H1 (cell line): Measurements from ENCODE around the gene NMB. TPM values are rescaled to one million over a fixed set of nuclear protein-coding genes. Genes with fewer than 3 reads are reported as not detected.

Source experiments
- CTCF ChIA-PET: fragments of 300-600 bp; sonication (Branson Sonifier 250); formaldehyde crosslinking; loops from one replicate; lab custom pipeline; 2021; ENCODE audit not compliant: partially characterized antibody; lab: Charles Lee
- POLR2A ChIA-PET: fragments of 300-600 bp; sonication (Branson Sonifier 250); formaldehyde crosslinking; loops from one replicate; lab custom pipeline; 2021; ENCODE audit warnings: inconsistent platforms; ENCODE audit not compliant: partially characterized antibody; lab: Charles Lee
- DNase-seq, 2 experiments: peaks; one replicate each; pipeline versions ENCODE4 v3.0.0 to v3.0.0-alpha.2; 2010 to 2022; ENCODE audit warnings: low spot score in 2 of 2, low read depth in 1 of 2, mixed read lengths in 1 of 2
- FAIRE-seq: peaks from 2 replicates; lab custom pipeline; 2011; peaks lifted over from hg19 to GRCh38; lab: Jason Lieb, UNC
- H2AFZ ChIP-seq: 2 replicates; pipeline ENCODE4 v1.8.1; 2012; ENCODE audit warnings: low read length, inconsistent platforms
- H2AK5ac ChIP-seq: 2 replicates; pipeline ENCODE4 v1.6.1; 2013; ENCODE audit warnings: low read depth, low read length
- H2BK120ac ChIP-seq: replicated peaks from 2 replicates; pipeline ENCODE3; 2013; ENCODE audit warnings: low read depth, low read length, inconsistent platforms
- H2BK12ac ChIP-seq: 2 replicates; pipeline ENCODE4 v1.6.1; 2013; ENCODE audit warnings: low read depth, low read length
- H2BK15ac ChIP-seq: 2 replicates; pipeline ENCODE4 v1.6.1; 2013; ENCODE audit warnings: low read length
- H2BK20ac ChIP-seq: 2 replicates; pipeline ENCODE4 v1.6.1; 2013; ENCODE audit warnings: low read length
- H2BK5ac ChIP-seq: 2 replicates; pipeline ENCODE4 v1.6.1; 2013; ENCODE audit warnings: low read depth, low read length
- H3K14ac ChIP-seq: 2 replicates; pipeline ENCODE4 v1.6.1; 2013; ENCODE audit warnings: inconsistent platforms; ENCODE audit not compliant: insufficient read length
- H3K18ac ChIP-seq: 2 replicates; pipeline ENCODE4 v1.6.1; 2013; ENCODE audit warnings: low read length; ENCODE audit errors: extremely low read depth
- H3K23ac ChIP-seq: 2 replicates; pipeline ENCODE4 v1.6.1; 2013; ENCODE audit warnings: inconsistent platforms; ENCODE audit not compliant: insufficient read length
- H3K23me2 ChIP-seq: 2 replicates; pipeline ENCODE4 v1.6.1; 2013; ENCODE audit warnings: low read depth, low read length
- H3K27ac ChIP-seq: 2 replicates; pipeline ENCODE4 v1.6.1; 2011; ENCODE audit warnings: low read depth, low read length, inconsistent platforms
- H3K27me3 ChIP-seq, 4 experiments: replicated peaks in 1 of 4; 1 replicate in 1 of 4; 2 replicates in 3 of 4; pipeline versions ENCODE4 v1.6.1 to v1.8.1; 2011 to 2013; ENCODE audit warnings: low read length in 3 of 4, mild to moderate bottlenecking in 3 of 4, inconsistent platforms in 2 of 4, mixed read lengths in 2 of 4, moderate library complexity in 1 of 4; ENCODE audit not compliant: control insufficient read depth in 3 of 4, insufficient read depth in 3 of 4; ENCODE audit errors: extremely low read depth in 1 of 4
- H3K36me3 ChIP-seq, 4 experiments: 2 replicates each; pipeline versions ENCODE4 v1.6.1 to v1.8.1; 2011 to 2013; ENCODE audit warnings: mild to moderate bottlenecking in 4 of 4, low read length in 3 of 4, moderate library complexity in 2 of 4, control low read depth in 1 of 4, inconsistent platforms in 1 of 4; ENCODE audit not compliant: insufficient read depth in 4 of 4, control insufficient read depth in 2 of 4
- H3K4ac ChIP-seq: replicated peaks from 2 replicates; pipeline ENCODE3; 2013; ENCODE audit warnings: low read length, low read depth, mixed read lengths, inconsistent platforms; ENCODE audit not compliant: insufficient read length
- H3K4me1 ChIP-seq, 4 experiments: replicated peaks in 1 of 4; 1 replicate in 1 of 4; 2 replicates in 3 of 4; pipeline versions ENCODE4 v1.6.1 to v1.8.1; 2011 to 2013; ENCODE audit warnings: low read length in 3 of 4, inconsistent platforms in 2 of 4, mixed read lengths in 1 of 4; ENCODE audit not compliant: insufficient read depth in 4 of 4, control insufficient read depth in 3 of 4
- H3K4me2 ChIP-seq, 2 experiments: 2 replicates each; pipeline versions ENCODE4 v1.6.1 to v1.8.1; 2011 to 2013; ENCODE audit warnings: low read depth in 2 of 2, low read length in 2 of 2, control low read depth in 1 of 2, inconsistent platforms in 1 of 2, mild to moderate bottlenecking in 1 of 2; ENCODE audit not compliant: insufficient read depth in 1 of 2
- H3K4me3 ChIP-seq, 4 experiments: fragments of 200-600, 300-600 bp in 1 of 4; sonication (generic), shearing (Covaris generic), sonication (Bioruptor Twin) in 1 of 4; 2 replicates each; pipeline versions ENCODE4 v1.5.1 to v1.8.1; 2011 to 2016; ENCODE audit warnings: low read length in 4 of 4, low read depth in 3 of 4, control low read depth in 2 of 4, inconsistent platforms in 2 of 4, mild to moderate bottlenecking in 2 of 4, mixed read lengths in 1 of 4, moderate library complexity in 1 of 4; ENCODE audit not compliant: insufficient read depth in 2 of 4; ENCODE audit errors: extremely low read depth in 1 of 4
- H3K56ac ChIP-seq: replicated peaks from 2 replicates; pipeline ENCODE3; 2013; ENCODE audit warnings: low read depth, mild to moderate bottlenecking, mixed read lengths, low read length, inconsistent platforms; ENCODE audit not compliant: insufficient read length
- H3K79me1 ChIP-seq: 2 replicates; pipeline ENCODE4 v1.6.1; 2013; ENCODE audit warnings: low read depth, low read length, control low read depth
- H3K79me2 ChIP-seq, 2 experiments: 2 replicates each; pipeline versions ENCODE4 v1.6.1 to v1.8.1; 2012 to 2013; ENCODE audit warnings: low read length in 2 of 2, mild to moderate bottlenecking in 2 of 2, inconsistent platforms in 1 of 2; ENCODE audit not compliant: insufficient read depth in 2 of 2, control insufficient read depth in 1 of 2
- H3K9ac ChIP-seq, 4 experiments: replicated peaks in 1 of 4; 1 replicate in 1 of 4; 2 replicates in 3 of 4; pipeline versions ENCODE4 v1.6.1 to v1.8.1; 2011 to 2013; ENCODE audit warnings: low read depth in 3 of 4, low read length in 3 of 4, control low read depth in 2 of 4, mild to moderate bottlenecking in 2 of 4, moderate library complexity in 2 of 4, inconsistent platforms in 1 of 4; ENCODE audit errors: extremely low read depth in 1 of 4
- H3K9me3 ChIP-seq, 2 experiments: 2 replicates each; pipeline versions ENCODE4 v1.6.1 to v1.8.1; 2012 to 2013; ENCODE audit warnings: mild to moderate bottlenecking in 2 of 2, moderate library complexity in 2 of 2, control low read depth in 1 of 2, inconsistent platforms in 1 of 2, low read depth in 1 of 2, low read length in 1 of 2, mixed read lengths in 1 of 2; ENCODE audit not compliant: insufficient read depth in 2 of 2
- H4K20me1 ChIP-seq, 2 experiments: replicated peaks in 1 of 2; 2 replicates each; pipeline versions ENCODE3 to v1.8.1; 2011 to 2013; ENCODE audit warnings: inconsistent platforms in 2 of 2, low read length in 2 of 2, mild to moderate bottlenecking in 1 of 2; ENCODE audit not compliant: insufficient read depth in 2 of 2, control insufficient read depth in 1 of 2
- H4K5ac ChIP-seq: 2 replicates; pipeline ENCODE4 v1.6.1; 2013; ENCODE audit warnings: low read length, low read depth, mixed read lengths, inconsistent platforms; ENCODE audit not compliant: insufficient read length
- H4K8ac ChIP-seq: 2 replicates; pipeline ENCODE4 v1.8.0; 2013; ENCODE audit warnings: mild to moderate bottlenecking, moderate library complexity, low read length, inconsistent platforms; ENCODE audit not compliant: insufficient read depth; ENCODE audit errors: extremely low read depth
- H4K91ac ChIP-seq: replicated peaks from 2 replicates; pipeline ENCODE3; 2013; ENCODE audit warnings: low read length, mixed read lengths, inconsistent platforms; ENCODE audit not compliant: insufficient read length
- CEBPB ChIP-seq: IDR thresholded peaks from 2 replicates; pipeline ENCODE4 v1.6.1; 2012; ENCODE audit warnings: low read depth, low read length
- CREB1 ChIP-seq: IDR thresholded peaks from 2 replicates; pipeline ENCODE4 v1.6.1; 2012; ENCODE audit warnings: inconsistent platforms
- PHF8 ChIP-seq: fragments of 200-600 bp; sonication (generic); conservative IDR thresholded peaks from 2 replicates; pipeline ENCODE4 v1.7.1; 2012; ENCODE audit warnings: low read depth, mild to moderate bottlenecking, inconsistent platforms, low read length, moderate library complexity
- WGBS, 2 experiments: shearing (Covaris generic) in 1 of 2; methylation state at CpG; one replicate each; pipeline versions ENCODE4 v1.1.6 to v1.1.7; 2013 to 2015; ENCODE audit warnings: low lambda C conversion rate in 2 of 2, mixed read lengths in 2 of 2, inconsistent platforms in 1 of 2, low coverage in 1 of 2, missing lambda C conversion rate in 1 of 2; ENCODE audit not compliant: insufficient replicate concordance in 2 of 2, insufficient coverage in 1 of 2, insufficient read length in 1 of 2; ENCODE audit errors: extremely low coverage in 1 of 2, missing lambda C conversion rate in 1 of 2; 5-methylcytosine and 5-hydroxymethylcytosine counted together
- polyA plus RNA-seq, 7 experiments: library from polyadenylated mRNA; depleted of rRNA in 3 of 7; stranded (reverse) in 5 of 7; unstranded in 2 of 7; fragments of >200 nt in 5 of 7; fragments of 200-250 nt in 2 of 7; gene quantifications; 1 replicate in 5 of 7; 2 replicates in 1 of 7; 4 replicates in 1 of 7; pipeline versions ENCODE4 v1.2.1 to v1.2.3, GENCODE V29; 2011 to 2013; ENCODE audit warnings: missing spikeins in 2 of 7, mixed read lengths in 2 of 7
- total RNA-seq: library from RNA; stranded (reverse); fragmentation: NEBNext Ultra II Directional; extraction: Animal tissue kit (Norgen Biotek cat#: 25700); gene quantifications from 2 replicates; pipeline ENCODE4 v1.2.1, GENCODE V29; 2021

NMB gene
- total and polyA plus RNA-seq, 2 of the 8 experiments (the other 6 are each of a cell fraction or from before 2014, with no cell fraction given) = 9.3 to 13.6 TPM

DNA sequence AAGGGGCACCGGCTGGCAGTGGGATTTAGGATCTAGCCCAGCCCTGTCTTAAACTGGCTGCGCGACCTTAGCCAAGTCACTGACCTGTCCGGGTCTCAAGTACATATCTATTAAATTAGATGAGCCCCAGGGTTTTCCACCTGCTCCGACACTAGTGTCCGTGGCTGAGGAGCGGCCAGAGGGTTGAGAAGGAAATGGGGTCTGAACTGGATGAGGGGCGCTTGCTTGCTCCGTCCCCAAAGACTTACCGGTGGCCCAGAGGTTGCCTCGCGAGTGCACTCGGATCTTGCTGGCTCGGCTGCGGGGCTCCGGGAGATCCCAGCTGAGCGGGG, 285 bp downstream of the NMB start:
- Histone ChIP-seq H3K27ac (no peak overlapping the region), H3K36me3 (peaks cover 0 to 2% (median under 1%) of the 10 kb centered on the region in 4 experiments; a peak in 1 of 8 replicates), H4K91ac (no peak overlapping the region), H3K18ac (peak overlapping the region; percentile 48), H2BK12ac (no peak overlapping the region), H3K4me1 (peaks cover 0 to 24% (median 14%) of the 10 kb centered on the region in 4 experiments; a peak in 6 of 7 replicates), H4K5ac (no peak overlapping the region), H3K79me2 (peaks cover 0 to 8% of the 10 kb centered on the region in 2 experiments; a peak in 2 of 4 replicates), H2BK120ac (no peak overlapping the region), H2AK5ac (no peak overlapping the region), H3K23ac (no peak overlapping the region), H3K9ac (peak overlapping the region in 3 of 4 experiments; percentile 51 to 69 (median 58); a peak in 6 of 7 replicates), H3K4me3 (peak overlapping the region; percentile 56 to 74 (median 62)), H4K20me1 (peaks cover 0 to 2% of the 10 kb centered on the region in 2 experiments), H3K79me1 (peaks cover 5% of the 10 kb centered on the region; the same call in 1 of the 2 replicates), H3K4ac (no peak overlapping the region), H2BK5ac (0 out of 2 replicates have a peak overlapping the region, but pooled peaks have one; percentile 71), H2AFZ (0 out of 2 replicates have a peak overlapping the region, but pooled peaks have one; percentile 55), H3K14ac (no peak overlapping the region), H3K27me3 (peaks cover 0 to 13% (median 9%) of the 10 kb centered on the region in 4 experiments; a peak in 5 of 7 replicates), H2BK20ac (no peak overlapping the region), H3K4me2 (peak overlapping the region; percentile 91), H3K9me3 (no peaks in the 10 kb centered on the region), H3K56ac (no peak overlapping the region), H2BK15ac (no peak overlapping the region), H4K8ac (peak overlapping the region; percentile 57; the same call in 1 of the 2 replicates), H3K23me2 (peaks cover 10% of the 10 kb centered on the region)
- ChIA-PET POLR2A (interaction anchor here (1.3 to 1.9 kb wide), 2 partner anchors 9 to 56 kb away, joined by 4 read pairs; no protein-coding TSS in a partner anchor), CTCF (interaction anchor here (0.7 to 10.6 kb wide), 12 partner anchors 18 to 495 kb away, joined by 3 to 86 read pairs (median 4); partner anchors contain the start of gene ZSCAN2)
- TF ChIP-seq CEBPB = no peak
- TF ChIP-seq CREB1 = no peak
- 0 out of 2 replicates have a peak, but pooled peaks have one; percentile 15 for TF ChIP-seq PHF8
- DNase-seq = no peak
- FAIRE-seq = no peak
- 17% methylated on average over 17 of the region's 17 CpGs; no CpG with 5 or more reads in 1 of the 2 experiments for WGBS, 2 experiments
